Measurements from ENCODE around the gene RUBCN.
"Not testable (repeated sequence)": the region's sequence is repeated elsewhere in the genome, so short reads cannot be mapped to it uniquely, and the experiment has no call there.

DNA sequence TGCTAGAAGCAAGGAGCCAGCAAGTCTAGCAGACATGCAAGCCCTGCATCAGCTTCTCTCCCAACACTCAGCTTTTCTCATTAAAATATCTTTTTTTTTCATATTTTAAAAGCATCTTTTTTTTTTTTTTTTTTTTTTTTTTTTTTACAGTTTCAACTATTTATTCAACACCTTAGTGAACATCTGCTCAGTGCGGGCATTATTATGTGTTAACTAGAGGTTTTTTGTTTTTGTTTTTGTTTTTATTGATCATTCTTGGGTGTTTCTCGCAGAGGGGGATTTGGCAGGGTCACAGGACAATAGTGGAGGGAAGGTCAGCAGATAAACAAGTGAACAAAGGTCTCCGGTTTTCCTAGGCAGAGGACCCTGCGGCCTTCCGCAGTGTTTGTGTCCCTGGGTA, 5.9 kb downstream of the RUBCN start:
- TF ChIP-seq, protein P1, sequence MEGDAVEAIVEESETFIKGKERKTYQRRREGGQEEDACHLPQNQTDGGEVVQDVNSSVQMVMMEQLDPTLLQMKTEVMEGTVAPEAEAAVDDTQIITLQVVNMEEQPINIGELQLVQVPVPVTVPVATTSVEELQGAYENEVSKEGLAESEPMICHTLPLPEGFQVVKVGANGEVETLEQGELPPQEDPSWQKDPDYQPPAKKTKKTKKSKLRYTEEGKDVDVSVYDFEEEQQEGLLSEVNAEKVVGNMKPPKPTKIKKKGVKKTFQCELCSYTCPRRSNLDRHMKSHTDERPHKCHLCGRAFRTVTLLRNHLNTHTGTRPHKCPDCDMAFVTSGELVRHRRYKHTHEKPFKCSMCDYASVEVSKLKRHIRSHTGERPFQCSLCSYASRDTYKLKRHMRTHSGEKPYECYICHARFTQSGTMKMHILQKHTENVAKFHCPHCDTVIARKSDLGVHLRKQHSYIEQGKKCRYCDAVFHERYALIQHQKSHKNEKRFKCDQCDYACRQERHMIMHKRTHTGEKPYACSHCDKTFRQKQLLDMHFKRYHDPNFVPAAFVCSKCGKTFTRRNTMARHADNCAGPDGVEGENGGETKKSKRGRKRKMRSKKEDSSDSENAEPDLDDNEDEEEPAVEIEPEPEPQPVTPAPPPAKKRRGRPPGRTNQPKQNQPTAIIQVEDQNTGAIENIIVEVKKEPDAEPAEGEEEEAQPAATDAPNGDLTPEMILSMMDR (IDR thresholded peaks at IDR 0.05), result not testable (repeated sequence)
- TF ChIP-seq POLR2A (IDR thresholded peaks at IDR 0.05), result not testable (repeated sequence)
